Ectodermal cell (in vitro differentiated cells): ENCODE measurements around the gene RGS6.

Experiments used
- H3K27ac ChIP-seq: 2 replicates; pipeline ENCODE4 v1.7.0; 2013; ENCODE audit warnings: mild to moderate bottlenecking, low read depth, low read length; ENCODE audit not compliant: insufficient read depth, poor library complexity, severe bottlenecking
- H3K27me3 ChIP-seq: 2 replicates; pipeline ENCODE4 v1.7.0; 2013; ENCODE audit warnings: mild to moderate bottlenecking, low read length; ENCODE audit not compliant: insufficient read depth, control insufficient read depth, poor library complexity, severe bottlenecking
- H3K36me3 ChIP-seq: one replicate; pipeline ENCODE4 v1.7.0; 2013; ENCODE audit warnings: low read length; ENCODE audit not compliant: control insufficient read depth, insufficient read depth
- H3K4me1 ChIP-seq: one replicate; pipeline ENCODE4 v1.7.0; 2013; ENCODE audit warnings: low read length; ENCODE audit not compliant: control insufficient read depth, insufficient read depth
- H3K4me3 ChIP-seq: 2 replicates; pipeline ENCODE4 v1.7.0; 2013; ENCODE audit warnings: low read depth, low read length, control low read depth; ENCODE audit not compliant: insufficient read depth
- H3K9me3 ChIP-seq: 2 replicates; pipeline ENCODE4 v1.7.0; 2013; ENCODE audit warnings: mild to moderate bottlenecking, low read length, moderate library complexity; ENCODE audit not compliant: control insufficient read depth
- WGBS, 2 experiments: methylation state at CpG; one replicate each; pipeline ENCODE4 v1.1.7; 2013; ENCODE audit warnings: missing lambda C conversion rate in 2 of 2; 5-methylcytosine and 5-hydroxymethylcytosine counted together

The RGS6 gene

GRCh38 chr14:72215080-72215479, 282.9 kb downstream of the RGS6 start:
- Histone ChIP-seq H3K9me3 (no peaks in the 10 kb centered on the region), H3K4me3 (no peak overlapping the region), H3K36me3 (no peaks in the 10 kb centered on the region), H3K27ac (no peak overlapping the region), H3K4me1 (no peaks in the 10 kb centered on the region), H3K27me3 (no peaks in the 10 kb centered on the region)
- WGBS, 2 experiments = 88 to 97% methylated on average over 2 of the region's 2 CpGs

GRCh38 chr14:72217135-72217534, 284.9 kb downstream of the RGS6 start:
- no peaks in the 10 kb centered on the region for H3K36me3 ChIP-seq
- no peaks in the 10 kb centered on the region for H3K4me1 ChIP-seq
- H3K27me3 ChIP-seq = no peaks in the 10 kb centered on the region
- H3K4me3 ChIP-seq = no peak overlapping the region
- H3K27ac ChIP-seq = no peak overlapping the region
- H3K9me3 ChIP-seq = no peaks in the 10 kb centered on the region
- 100% methylated on average over 1 of the region's 1 CpG for WGBS, 2 experiments

GRCh38 chr14:72222046-72222445, 289.8 kb downstream of the RGS6 start:
- WGBS, 2 experiments = 91% methylated on average over 1 of the region's 1 CpG; no CpG with 5 or more reads in 1 of the 2 experiments
- no peaks in the 10 kb centered on the region for H3K4me1 ChIP-seq
- H3K27me3 ChIP-seq = no peaks in the 10 kb centered on the region
- no peak overlapping the region for H3K4me3 ChIP-seq
- H3K27ac ChIP-seq = no peak overlapping the region
- H3K9me3 ChIP-seq = no peaks in the 10 kb centered on the region
- no peaks in the 10 kb centered on the region for H3K36me3 ChIP-seq

- 84 to 86% methylated on average over 22 of the region's 22 CpGs for WGBS, 2 experiments
- no peak overlapping the region for H3K27ac ChIP-seq
- no peaks in the 10 kb centered on the region for H3K4me1 ChIP-seq
- H3K9me3 ChIP-seq = no peaks in the 10 kb centered on the region
- no peak overlapping the region for H3K4me3 ChIP-seq
- no peaks in the 10 kb centered on the region for H3K27me3 ChIP-seq
- no peaks in the 10 kb centered on the region for H3K36me3 ChIP-seq
These were observed 304.4 kb downstream of the RGS6 start for GRCh38 chr14:72236629-72237028.

- Histone ChIP-seq H3K27me3 (no peaks in the 10 kb centered on the region), H3K4me3 (no peak overlapping the region), H3K9me3 (no peaks in the 10 kb centered on the region), H3K27ac (no peak overlapping the region), H3K36me3 (no peaks in the 10 kb centered on the region), H3K4me1 (no peaks in the 10 kb centered on the region)
- WGBS, 2 experiments = 85 to 96% methylated on average over 12 to 14 of the region's 14 CpGs
These were observed 305.8 kb downstream of the RGS6 start for GRCh38 chr14:72237722-72238666.

GRCh38 chr14:72243309-72244293, 311.4 kb downstream of the RGS6 start:
- H3K36me3 ChIP-seq = no peaks in the 10 kb centered on the region
- H3K4me3 ChIP-seq = no peak overlapping the region
- H3K9me3 ChIP-seq = no peaks in the 10 kb centered on the region
- 84 to 90% methylated on average over 4 to 5 of the region's 5 CpGs for WGBS, 2 experiments
- peaks cover 3% of the 10 kb centered on the region for H3K4me1 ChIP-seq
- no peaks in the 10 kb centered on the region for H3K27me3 ChIP-seq
- H3K27ac ChIP-seq = no peak overlapping the region

- no peaks in the 10 kb centered on the region for H3K27me3 ChIP-seq
- 100% methylated on average over 1 of the region's 1 CpG; no CpG with 5 or more reads in 1 of the 2 experiments for WGBS, 2 experiments
- no peaks in the 10 kb centered on the region for H3K36me3 ChIP-seq
- H3K4me1 ChIP-seq = peaks cover 3% of the 10 kb centered on the region
- no peaks in the 10 kb centered on the region for H3K9me3 ChIP-seq
- no peak overlapping the region for H3K4me3 ChIP-seq
- H3K27ac ChIP-seq = no peak overlapping the region
These were observed 315.8 kb downstream of the RGS6 start for GRCh38 chr14:72247896-72248465.

GRCh38 chr14:72253503-72253902, 321.3 kb downstream of the RGS6 start:
- no peaks in the 10 kb centered on the region for H3K9me3 ChIP-seq
- H3K4me1 ChIP-seq = peaks cover 9% of the 10 kb centered on the region
- no peaks in the 10 kb centered on the region for H3K27me3 ChIP-seq
- H3K27ac ChIP-seq = no peak overlapping the region
- H3K4me3 ChIP-seq = no peak overlapping the region
- WGBS, 2 experiments = 84 to 91% methylated on average over 2 of the region's 2 CpGs
- no peaks in the 10 kb centered on the region for H3K36me3 ChIP-seq

GRCh38 chr14:72254202-72254936, 322.1 kb downstream of the RGS6 start:
- H3K9me3 ChIP-seq = no peaks in the 10 kb centered on the region
- H3K4me3 ChIP-seq = no peak overlapping the region
- no peaks in the 10 kb centered on the region for H3K36me3 ChIP-seq
- WGBS, 2 experiments = 88 to 90% methylated on average over 2 of the region's 2 CpGs
- no peak overlapping the region for H3K27ac ChIP-seq
- H3K27me3 ChIP-seq = no peaks in the 10 kb centered on the region
- H3K4me1 ChIP-seq = peaks cover 9% of the 10 kb centered on the region
